Fibroblast of the conjunctiva (primary cell): ENCODE measurements around the gene MYO18A.

Source experiments
- DNase-seq: peaks from one replicate; pipeline ENCODE4 v3.0.0-alpha.2; 2010; ENCODE audit warnings: low read depth

The MYO18A gene

DNA sequence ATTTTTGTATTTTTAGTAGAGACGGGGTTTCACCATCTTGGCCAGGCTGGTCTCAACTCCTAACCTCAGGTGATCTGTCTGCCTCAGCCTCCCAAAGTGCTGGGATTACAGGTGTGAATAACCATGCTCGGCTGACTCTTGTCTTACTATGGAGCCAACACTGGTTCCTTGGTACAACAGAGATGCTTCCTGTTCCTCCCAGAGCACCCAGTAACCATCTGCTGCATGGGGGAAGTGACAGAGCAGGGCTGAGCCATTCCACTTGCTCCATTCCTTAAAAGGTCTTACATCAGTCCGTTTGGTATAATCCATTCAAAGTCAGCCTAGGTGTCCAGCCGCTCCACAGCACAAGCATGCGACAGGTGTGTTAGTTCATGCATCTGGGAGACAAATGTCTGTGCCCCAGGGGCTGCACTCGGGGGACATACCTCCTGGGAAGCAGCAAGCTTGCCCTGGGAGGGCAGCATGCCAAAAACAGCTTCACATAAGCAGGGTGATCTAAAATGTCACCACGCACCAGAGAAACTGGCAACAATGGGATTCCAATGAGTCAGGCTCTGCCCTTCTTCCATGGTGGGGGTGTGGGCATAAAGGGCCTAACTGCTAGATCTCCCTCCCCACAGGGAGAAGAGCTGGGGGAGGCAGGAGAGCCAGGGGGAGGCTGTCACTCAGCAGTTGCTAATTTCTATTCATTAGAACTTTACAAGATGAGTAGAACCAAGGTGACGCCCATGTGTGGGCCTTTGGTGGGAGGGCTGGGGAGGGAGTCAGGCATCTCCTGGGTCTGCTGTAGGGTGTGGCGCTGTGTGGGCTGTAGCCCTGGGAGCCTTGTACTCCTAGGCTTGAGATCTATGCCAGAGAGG, 101.8 kb downstream of the MYO18A start:
- DNase-seq, result no peak

DNA sequence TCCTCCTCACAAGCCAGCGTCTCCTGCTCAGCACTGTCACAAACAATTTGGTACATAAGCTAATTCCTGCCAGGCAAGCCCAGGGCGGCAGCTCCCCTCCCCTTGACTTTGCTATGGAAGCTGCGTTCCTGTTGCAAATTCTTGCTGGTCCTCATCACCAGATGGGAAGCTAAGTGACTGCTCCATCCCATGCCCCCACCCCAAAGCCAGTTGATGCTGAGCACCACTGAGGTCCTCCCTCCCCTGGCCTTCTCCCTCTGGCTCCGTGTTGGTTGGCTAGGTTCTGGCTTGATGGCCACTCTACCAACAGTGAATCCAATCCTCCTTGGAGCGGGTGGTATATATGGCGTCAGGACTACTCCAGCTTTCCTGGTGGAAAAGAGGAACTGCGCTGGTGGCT, 102.9 kb downstream of the MYO18A start:
- DNase-seq, result no peak

DNA sequence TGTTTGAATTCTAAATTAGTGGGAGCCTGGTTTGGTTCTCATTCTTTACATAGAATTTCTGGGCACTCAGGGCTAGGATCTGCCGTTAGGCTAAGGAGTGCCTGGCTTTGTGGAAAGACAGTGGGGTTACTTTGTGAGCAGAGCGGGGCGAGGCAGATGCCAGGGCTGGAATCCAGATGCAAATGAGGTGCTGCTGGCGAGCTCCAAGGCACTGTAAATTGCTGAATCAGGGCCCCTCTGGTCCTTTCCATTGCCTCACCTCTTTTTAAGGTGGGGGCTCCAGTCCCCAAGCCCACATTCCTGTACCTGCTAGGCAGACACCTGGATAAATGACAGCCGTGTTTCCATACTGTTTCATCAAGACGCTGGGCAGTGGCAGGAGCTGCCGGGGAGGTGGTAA, 103.5 kb downstream of the MYO18A start:
- DNase-seq, result no peak

DNA sequence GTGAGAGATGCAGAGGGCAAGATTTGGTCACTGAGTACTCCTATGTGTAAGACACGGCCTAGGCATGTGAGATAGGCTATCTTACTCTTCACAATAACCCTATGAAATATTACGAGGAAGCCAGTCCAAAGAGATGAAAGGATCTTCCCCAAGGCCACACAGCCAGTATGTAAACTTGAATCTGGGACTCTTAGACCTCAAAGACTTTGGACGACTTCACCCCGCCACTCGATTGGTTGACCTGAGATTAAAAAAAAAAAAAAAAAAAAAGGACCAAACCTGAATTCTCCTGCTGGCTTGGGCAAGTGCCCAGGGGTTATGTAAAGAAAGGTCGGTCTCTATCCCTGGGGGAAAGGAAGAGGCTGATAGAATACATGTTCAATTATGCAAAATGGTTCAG, 104.1 kb downstream of the MYO18A start:
- no peak for DNase-seq

DNA sequence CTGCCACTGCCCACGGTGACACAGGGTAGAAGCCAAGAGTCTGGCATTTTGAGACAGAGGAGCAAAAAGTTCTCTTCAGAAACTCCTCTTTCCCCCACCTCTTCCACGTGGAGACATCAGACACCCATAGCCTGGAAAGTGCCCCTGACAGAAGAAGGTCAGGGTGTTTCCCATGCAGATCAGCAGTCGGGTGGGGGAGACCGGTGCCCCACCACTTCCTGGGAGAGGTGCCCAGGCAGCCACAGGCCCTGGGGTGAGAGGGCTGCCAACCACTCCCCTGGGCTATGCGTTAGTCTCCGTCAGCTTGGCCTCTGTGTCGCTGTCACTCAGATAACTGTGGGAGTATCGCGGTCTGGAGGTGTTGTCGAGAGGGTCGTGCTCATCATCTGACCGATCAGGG, 105.7 kb downstream of the MYO18A start:
- no peak for DNase-seq

DNA sequence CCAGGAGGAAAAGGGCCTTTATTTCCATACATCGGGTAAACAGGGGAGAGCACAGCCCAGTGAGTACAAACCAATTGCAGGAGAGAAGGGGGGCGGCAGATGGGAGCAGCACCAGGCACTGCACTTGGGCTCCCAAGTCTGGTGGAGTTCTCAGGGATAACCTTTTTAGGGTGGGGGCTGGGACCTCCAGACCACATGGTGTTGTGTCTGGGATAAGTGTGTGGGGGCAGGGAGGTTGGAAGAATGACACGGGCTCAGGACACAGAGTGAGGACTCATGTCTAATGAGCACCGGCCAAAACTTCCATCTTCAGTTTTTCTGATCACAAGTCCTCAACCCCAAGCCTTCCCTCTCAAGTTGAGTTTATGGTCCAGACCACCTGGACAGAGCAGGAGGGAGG, 106.7 kb downstream of the MYO18A start:
- no peak for DNase-seq

DNA sequence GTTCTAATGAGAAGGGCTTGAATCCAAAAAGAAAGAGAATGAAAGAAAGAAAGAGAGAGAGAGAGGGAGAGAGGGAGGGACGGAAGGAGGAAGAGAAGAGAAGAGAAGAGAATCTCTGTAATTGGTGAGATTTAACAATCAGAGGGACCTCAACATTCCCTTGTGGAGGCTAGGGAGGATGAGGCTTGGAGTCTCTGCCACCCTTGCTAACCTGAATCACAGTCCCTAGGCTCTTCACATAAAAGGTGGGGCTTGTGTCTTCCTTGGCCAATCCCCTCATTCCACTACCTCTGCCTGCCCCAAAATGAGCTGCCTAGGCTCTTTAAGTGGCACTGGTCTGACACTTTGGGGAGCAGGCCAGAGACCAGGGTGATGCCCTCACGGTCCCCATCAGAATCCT, 107.2 kb downstream of the MYO18A start:
- no peak for DNase-seq

DNA sequence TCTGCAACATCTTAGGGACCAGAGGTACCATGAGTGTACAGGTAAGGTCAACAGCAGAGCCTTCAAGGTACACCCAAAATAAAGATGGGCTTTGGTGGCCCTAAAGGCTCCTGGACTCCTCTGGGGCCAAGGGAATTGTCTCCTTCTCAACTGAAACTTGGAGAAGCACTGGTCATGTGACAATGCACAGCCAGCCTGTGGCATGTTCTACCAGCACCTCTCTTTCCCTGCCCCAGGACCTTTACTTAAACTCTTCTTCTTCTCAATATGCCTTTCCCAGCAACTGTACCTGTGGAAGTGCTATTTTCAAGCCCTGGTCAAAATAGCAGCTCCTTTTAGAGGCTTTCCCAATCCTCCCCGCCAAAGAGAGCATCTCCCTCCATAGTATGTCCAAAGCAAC, 108.9 kb downstream of the MYO18A start:
- no peak for DNase-seq

DNA sequence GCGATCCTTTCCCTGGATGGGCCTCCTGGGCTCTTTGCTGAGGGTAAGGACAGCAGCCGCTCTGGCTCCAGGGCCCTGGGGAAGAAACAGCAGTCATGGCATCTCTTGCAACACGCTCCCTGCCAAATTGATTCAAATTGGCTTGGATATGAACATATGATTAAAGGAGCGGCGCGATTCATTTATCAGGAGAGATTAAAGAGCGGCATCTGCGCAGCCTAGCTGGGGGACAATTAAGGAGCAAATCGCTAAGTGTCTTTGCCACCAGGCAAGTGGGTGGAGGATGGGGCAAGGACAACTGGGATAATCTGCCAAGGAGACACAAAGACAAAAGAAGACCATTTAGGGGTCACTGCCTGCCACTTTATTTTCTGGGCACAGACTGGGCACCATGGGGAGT, 109.4 kb downstream of the MYO18A start:
- DNase-seq, result no peak

DNA sequence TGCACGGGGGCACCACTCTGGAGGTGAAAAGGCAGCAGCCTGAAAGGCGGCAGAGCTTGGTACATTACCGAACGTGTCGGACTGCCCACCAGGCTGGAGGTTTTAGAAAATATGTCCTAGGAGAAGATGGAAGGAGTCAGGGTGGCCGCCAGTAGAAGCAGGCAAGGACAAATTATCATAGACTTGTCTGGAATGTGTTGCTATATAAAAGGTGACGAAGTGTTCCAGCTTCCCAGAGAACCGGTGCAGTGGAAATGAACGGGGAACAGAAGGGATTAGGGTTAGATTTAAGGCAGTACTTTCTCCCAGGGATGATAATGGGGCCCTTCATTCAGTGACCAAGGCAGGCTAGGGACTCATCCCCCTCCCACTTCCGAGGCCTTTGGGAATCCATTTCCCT, 109.9 kb downstream of the MYO18A start:
- no peak for DNase-seq

DNA sequence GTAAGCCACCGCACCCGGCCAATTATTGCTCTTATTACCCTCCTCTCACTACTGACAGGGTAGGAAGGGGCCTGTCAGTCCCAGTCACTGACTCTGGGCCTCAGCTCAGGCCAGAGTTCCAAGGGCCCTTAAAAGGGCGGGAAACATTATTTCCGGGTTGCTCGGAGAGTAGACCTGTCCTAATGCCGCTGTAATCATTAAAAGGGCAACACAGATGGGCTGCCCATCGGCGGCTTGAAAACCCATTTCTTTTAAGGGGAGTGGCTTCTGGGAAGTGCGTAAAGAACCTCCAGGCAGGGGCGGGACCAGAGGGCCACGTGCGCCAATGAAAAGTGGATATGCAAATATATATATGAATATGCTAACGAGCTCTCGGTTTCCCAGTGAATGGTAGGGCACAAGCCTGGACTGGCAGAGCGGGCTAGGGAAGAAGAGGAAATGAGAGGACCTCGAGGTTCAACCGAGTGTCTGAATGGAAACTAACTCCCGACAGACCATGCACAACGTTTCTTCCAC, 110.6 kb downstream of the MYO18A start:
- no peak for DNase-seq

DNA sequence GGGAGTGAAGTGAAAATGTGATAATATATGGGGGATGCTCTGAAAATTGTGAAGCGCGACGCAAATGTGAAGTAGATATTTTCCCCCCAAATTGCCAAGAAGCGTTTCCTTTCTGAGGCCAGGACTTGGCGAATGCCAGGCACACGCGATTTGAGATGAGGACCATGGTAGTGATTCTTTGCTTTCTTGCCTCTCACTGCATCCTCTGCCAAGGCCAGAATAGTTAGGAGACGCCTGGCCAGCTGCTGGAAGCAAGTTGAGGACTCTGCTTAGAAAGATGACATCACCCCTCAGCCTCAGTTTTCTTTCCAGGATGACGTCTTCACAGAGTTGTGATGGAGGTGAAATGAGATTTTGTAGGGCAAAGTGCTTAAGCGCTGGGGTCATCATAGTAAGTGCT, 111.4 kb downstream of the MYO18A start:
- DNase-seq, result no peak

DNA sequence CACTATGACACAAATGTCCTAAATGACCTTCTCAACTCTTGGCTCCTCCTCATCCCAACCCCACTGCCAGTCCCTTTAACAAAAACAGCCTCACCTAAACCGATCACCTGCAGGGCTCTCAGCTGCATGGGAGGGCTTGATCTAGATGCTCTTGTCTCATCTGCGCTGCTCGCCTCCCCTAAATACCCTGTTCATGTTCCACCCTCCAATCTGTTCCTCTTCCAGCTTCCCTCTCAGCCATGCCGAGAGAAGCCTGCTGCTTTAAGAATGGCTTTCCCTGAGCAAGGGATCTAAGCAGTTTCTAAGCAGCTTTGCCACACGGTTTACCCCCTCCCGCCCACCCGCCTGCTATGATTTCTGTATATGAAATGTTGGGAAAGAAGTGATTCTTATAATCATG, 113.6 kb downstream of the MYO18A start:
- DNase-seq, result no peak

DNA sequence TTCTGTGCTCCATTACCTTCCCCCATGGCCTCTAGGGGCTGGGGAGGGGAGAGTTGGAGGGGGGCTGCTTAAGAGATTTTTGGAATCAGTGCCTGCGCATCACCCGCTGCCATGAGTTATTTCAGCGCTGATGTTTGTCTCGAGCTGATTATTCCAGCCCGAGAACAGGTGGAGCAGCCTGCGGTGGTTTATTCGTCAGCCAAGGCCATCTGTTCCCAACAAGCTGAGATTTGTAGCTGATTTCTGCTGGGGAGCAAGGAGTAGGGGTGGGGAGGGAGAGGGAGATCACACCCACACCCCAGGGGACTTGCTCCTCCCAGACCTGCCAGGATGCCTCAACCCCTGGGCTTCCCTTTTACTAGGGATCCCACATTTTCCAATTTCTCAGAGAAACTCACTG, 114.2 kb downstream of the MYO18A start:
- DNase-seq, result no peak

DNA sequence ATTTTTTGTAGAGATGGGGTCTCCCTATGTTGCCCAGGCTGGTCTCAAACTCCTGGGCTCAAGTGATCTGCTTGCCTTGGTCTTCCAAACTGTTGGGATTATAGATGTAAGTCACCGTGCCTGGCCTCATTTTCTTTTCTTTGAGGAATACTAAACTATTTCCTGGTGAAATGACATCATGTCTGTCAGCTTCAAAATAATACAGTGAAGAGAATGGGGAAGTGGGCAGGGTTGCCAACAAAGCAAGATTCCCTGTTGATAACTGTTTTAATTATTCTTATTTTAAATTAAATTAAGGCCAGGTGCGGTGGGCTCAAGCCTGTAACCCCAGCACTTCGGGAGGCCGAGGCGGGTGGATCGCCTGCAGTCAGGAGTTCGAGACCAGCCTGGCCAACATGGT, 116.2 kb downstream of the MYO18A start:
- no peak for DNase-seq

DNA sequence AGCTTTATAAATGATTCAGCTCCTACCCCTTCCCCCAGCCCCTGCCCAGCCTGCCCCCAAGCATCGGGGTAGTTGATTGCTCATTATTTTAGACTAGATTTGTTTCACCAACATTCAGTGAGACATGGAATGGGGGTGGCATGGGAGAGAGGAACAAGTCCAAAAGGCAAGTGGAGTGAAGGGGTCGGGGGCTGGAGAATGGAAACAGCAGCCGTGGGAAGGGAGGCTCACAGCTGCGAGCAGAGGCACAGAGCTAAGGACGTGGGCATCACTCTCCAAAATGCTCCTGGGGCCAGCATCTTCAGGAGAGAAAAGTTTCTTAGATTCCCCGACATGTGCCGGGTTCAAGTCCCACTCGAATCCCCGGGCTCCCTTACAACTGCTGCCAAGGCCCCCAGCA, 118.0 kb downstream of the MYO18A start:
- DNase-seq, result no peak

DNA sequence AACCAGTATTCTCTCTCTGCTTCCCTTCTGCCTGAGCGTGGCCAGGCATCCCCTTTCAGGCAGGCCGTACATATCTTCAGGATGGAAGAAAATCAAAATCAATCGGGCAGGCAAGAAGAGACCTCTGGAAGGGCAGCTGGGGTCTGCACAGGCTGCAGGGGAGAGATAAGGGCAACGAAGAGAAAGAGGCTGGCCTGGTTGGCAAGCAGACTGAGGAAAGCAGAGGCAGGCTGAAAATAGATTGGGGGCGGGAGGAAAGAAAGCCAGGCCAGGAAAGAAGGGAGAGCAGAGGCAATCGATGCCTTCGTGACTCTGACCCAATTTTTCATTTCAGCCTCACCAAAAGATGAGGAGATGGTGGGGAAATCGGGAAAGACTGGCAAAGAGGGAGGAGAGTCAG, 119.2 kb downstream of the MYO18A start:
- no peak for DNase-seq

DNA sequence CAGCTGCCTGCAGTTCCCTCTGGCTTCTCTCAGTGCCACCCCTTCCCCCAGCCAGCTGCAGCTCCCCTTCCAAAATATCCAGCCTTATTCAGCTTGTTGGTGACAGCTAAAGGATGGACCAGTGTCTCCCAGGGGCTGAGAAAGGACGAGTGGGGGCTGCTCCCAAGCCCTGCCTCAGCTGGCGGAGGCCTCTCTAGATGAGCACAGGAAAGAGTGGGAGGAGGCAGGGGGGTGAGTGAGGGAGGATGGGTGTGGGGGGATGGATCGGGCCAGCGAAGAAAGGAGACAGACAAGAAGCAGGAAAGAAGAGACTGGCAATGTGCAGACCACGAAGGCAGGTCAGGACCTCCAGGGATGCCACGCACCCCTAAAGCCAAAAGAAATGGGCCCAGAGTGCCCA, 119.7 kb downstream of the MYO18A start:
- no peak for DNase-seq

DNA sequence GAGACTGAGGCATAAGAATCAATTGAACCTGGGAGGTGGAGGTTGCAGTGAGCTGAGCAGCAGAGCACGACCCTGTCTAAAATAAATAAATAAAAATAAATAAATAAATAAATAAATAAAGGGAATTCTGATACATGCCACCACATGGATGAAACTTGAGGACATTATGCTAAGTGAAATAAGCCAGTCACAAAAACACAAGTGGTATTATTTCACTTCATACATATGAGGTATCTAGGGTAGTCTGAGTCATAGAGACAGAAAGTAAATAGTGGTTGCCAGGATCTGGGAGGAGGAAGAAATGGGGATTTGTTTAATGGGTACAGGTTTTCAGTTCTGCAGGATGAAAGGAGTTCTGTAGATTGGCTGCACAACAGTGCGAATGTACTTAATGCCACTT, 120.9 kb downstream of the MYO18A start:
- no peak for DNase-seq

DNA sequence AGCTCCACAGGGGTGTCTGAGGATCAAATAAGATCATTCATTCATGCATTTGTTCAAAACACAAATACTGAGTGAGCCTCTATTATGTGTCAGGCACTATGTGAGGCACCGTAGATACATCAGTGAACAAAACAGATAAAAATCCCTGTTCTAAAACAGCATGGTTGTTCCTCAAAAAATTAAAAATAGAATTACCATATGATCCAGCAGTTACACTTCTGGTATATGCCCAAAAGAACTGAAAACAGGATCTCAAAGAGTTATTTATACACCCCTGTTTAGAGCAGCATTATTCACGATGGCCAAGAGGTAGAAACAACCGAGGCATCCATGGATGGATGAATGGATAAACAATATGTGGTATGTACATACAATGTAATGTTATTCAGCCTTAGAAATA, 121.8 kb downstream of the MYO18A start:
- no peak for DNase-seq

DNA sequence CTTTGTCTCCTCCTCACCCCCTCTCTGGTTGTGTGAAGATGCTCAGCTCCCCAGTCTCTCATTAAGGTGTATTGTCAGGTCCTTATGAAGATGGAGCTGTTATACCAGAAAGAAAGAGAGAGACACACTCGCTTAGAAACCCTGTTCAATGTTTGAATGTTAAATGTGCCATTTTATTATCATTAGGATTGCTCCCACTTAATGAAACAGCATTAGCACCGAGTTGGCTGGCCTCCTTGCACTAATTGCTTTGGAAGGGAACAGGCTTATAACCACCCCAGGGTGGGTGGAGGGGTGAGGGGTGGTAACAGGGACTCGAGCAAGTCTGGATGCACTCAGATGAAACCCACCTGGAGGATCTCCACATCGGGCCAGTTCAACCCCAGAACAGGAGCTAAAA, 122.8 kb downstream of the MYO18A start:
- no peak for DNase-seq

DNA sequence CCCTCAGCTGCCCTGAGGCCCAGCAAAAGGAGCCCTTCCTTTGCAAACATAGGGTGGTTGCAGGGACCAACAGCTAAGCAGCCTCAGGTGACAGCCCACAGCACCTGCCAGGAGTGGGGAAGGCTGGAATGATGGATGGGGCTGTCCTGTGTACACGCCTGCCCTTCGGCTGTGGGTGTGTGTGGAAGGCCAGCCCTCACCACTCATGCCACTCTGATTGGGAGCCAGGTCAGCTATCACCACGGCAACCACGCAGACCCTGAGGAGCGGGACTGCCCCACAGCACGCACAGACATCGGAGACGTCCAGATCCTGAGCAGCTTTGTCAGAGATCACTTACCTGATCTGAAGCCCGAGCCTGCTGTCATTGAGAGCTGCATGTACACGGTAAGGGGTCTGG, 125.4 kb downstream of the MYO18A start:
- DNase-seq, result no peak

DNA sequence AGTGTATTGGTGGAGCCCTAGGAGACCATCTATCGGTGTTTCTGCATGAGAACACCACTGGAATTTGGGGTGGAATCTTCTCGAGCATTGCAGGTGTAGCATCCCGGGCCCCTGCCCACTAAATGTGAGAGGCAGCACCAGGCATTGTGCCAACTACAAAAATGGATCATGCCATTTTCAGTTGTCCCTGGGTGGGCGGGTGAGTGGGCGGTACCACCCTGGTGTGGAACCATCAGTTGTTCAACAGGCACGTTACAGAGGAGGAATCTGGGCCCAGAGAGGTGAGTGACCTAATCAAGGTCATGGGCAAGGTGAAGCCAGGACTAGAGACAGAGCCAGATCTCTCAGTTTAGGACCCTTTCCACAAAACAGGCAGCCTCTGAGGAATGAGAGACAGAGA, 128.5 kb downstream of the MYO18A start:
- DNase-seq, result no peak

DNA sequence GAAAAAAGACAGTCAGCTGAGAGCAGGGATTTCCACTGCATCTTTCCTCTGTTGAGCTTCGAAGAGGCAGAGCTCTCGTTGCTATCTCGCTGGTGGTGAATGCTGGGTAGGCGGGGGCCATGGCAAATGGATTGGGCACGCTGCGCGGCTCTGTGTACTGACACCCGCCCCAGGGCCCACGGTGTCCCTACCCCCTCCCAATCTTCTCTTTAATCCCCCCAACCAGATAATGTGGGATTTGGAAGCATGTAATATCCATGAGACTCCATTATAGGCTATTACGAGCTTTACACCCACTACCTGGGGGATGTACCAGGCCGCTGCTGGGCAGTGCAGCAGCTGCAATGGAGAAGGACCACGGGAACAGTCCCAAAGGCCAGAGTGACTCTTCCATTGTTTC, 129.0 kb downstream of the MYO18A start:
- DNase-seq, result no peak
